Bronchial epithelial cell (primary cell): ENCODE measurements around the gene GPR62. TPM values are rescaled to one million over a fixed set of nuclear protein-coding genes. Genes with fewer than 3 reads are reported as not detected.

Source experiments
- DNase-seq: peaks from one replicate; pipeline ENCODE4 v3.0.0-alpha.2; 2010; ENCODE audit warnings: low read depth
- FAIRE-seq: peaks from 2 replicates; lab custom pipeline; 2011; peaks lifted over from hg19 to GRCh38; lab: Jason Lieb, UNC
- H3K27me3 ChIP-seq: 2 replicates; pipeline ENCODE4 v1.5.1; 2011; ENCODE audit warnings: low read length; ENCODE audit not compliant: control insufficient read depth, insufficient read depth
- H3K36me3 ChIP-seq: 2 replicates; pipeline ENCODE4 v1.5.1; 2011; ENCODE audit warnings: low read length; ENCODE audit not compliant: control insufficient read depth, insufficient read depth
- H3K4me3 ChIP-seq: 2 replicates; pipeline ENCODE4 v1.5.1; 2011; ENCODE audit warnings: mild to moderate bottlenecking, low read depth, low read length, control low read depth
- CTCF ChIP-seq: IDR thresholded peaks from 2 replicates; pipeline ENCODE4 v1.5.1; 2011; ENCODE audit warnings: mild to moderate bottlenecking, moderate library complexity, low read length, control low read depth, inconsistent platforms; ENCODE audit not compliant: insufficient read depth, severe bottlenecking
- total RNA-seq: library from RNA; depleted of rRNA; stranded (reverse); fragments of >200 nt; gene quantifications from 2 replicates; pipeline ENCODE4 v1.2.1, GENCODE V29; 2014

The GPR62 gene
- total RNA-seq, 1 donor from 2014 or later, result not detected

- no peak for TF ChIP-seq CTCF
Measured at GRCh38 chr3:51946796-51947195, 8.4 kb upstream of the GPR62 start.

GRCh38 chr3:51947215-51947900 is 7.8 kb upstream of the GPR62 start:
- TF ChIP-seq CTCF, result no peak
- H3K27me3 ChIP-seq, result no peaks in the 10 kb centered on the region
- DNase-seq (no peak), FAIRE-seq (no peak)
- no peak overlapping the region for H3K4me3 ChIP-seq
- no peaks in the 10 kb centered on the region for H3K36me3 ChIP-seq

More at GRCh38 chr3:51946796-51947195, 8.4 kb upstream of the GPR62 start:
- Histone ChIP-seq H3K4me3 (no peak overlapping the region), H3K36me3 (no peaks in the 10 kb centered on the region), H3K27me3 (no peaks in the 10 kb centered on the region)
- FAIRE-seq (no peak), DNase-seq (no peak)

DNA sequence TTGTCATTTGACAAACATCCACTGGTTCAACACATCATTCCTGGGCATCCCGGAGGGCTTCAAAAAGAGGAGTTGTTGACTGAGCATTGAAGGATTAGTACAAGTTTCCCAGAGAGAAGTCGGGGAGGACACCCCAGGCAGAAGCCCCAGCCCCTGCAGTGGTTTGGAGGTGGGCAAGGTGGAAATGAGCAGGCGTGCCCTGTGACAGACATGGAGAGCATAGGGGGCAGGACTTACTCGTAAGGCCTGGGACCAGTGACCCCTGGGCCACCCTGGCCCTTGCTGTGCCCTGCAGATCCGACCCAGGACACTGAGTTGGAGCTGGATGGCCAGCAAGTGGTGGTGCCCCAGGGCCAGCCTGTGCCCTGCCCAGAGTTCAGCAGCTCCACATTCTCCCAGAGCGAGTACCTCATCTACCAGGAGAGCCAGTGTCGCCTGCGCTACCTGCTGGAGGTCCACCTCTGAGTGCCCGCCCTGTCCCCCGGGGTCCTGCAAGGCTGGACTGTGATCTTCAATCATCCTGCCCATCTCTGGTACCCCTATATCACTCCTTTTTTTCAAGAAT is 7.1 kb upstream of the GPR62 start:
- H3K36me3 ChIP-seq, result no peaks in the 10 kb centered on the region
- H3K27me3 ChIP-seq, result no peaks in the 10 kb centered on the region
- TF ChIP-seq CTCF, result no peak
- no peak overlapping the region for H3K4me3 ChIP-seq
- DNase-seq (no peak), FAIRE-seq (no peak)

DNA sequence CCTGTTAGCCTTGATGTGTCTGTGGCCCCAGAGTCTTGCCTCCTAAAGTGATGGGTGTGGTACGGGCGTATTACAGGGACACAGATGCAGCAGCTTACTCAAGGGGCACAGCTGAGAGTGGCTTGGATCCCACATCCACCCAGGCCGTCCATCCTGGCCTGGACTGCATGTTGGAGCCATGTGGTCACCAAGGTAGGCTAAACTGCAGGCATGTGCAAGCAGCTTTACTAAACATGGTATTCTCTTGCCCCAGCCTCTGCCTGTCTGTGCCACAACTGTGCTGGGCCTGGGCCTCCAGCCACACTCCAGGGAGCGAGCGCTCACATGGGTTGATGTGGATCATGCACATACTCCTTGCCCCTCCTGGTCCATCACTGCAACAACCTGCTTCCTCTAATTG is 6.1 kb upstream of the GPR62 start:
- DNase-seq, result no peak
- no peak overlapping the region for H3K4me3 ChIP-seq
- H3K27me3 ChIP-seq, result no peaks in the 10 kb centered on the region
- FAIRE-seq, result peak; percentile 13
- no peak for TF ChIP-seq CTCF
- no peaks in the 10 kb centered on the region for H3K36me3 ChIP-seq

GRCh38 chr3:51950899-51951298 is 4.3 kb upstream of the GPR62 start:
- no peak for TF ChIP-seq CTCF
- Histone ChIP-seq H3K27me3 (peaks cover 7% of the 10 kb centered on the region), H3K36me3 (no peaks in the 10 kb centered on the region), H3K4me3 (no peak overlapping the region)
- DNase-seq (no peak), FAIRE-seq (no peak)
